Right hindlimb (tissue), 1 donor: ENCODE measurements around the gene MBD6.
"Not testable (repeated sequence)": the region's sequence is repeated elsewhere in the genome, so short reads cannot be mapped to it uniquely, and the experiment has no call there.

Experiments
- DNase-seq: peaks from one replicate; pipeline ENCODE4 v3.0.0-alpha.2; 2018

The MBD6 gene

GRCh38 chr12:57488402-57489156 is 34.0 kb upstream of the MBD6 start:
- DNase-seq, result no peak

- DNase-seq, result no peak
Observed at GRCh38 chr12:57489157-57489641, 33.4 kb upstream of the MBD6 start.

- no peak for DNase-seq
Observed at GRCh38 chr12:57490126-57490525, 32.5 kb upstream of the MBD6 start.

GRCh38 chr12:57491393-57492280 is 31.0 kb upstream of the MBD6 start:
- DNase-seq, result no peak

- DNase-seq, result not testable (repeated sequence)
Observed at GRCh38 chr12:57495051-57495701, 27.4 kb upstream of the MBD6 start.

- DNase-seq, result no peak
Observed at GRCh38 chr12:57496822-57497221, 25.8 kb upstream of the MBD6 start.

- no peak for DNase-seq
Observed at GRCh38 chr12:57497223-57498131, 25.1 kb upstream of the MBD6 start.

- peak; percentile 25 for DNase-seq
Observed at GRCh38 chr12:57498132-57498502, 24.5 kb upstream of the MBD6 start.

GRCh38 chr12:57498571-57498970 is 24.1 kb upstream of the MBD6 start:
- no peak for DNase-seq

- no peak for DNase-seq
Observed at GRCh38 chr12:57500213-57500612, 22.4 kb upstream of the MBD6 start.

- DNase-seq, result not testable (repeated sequence)
Observed at GRCh38 chr12:57502311-57502969, 20.2 kb upstream of the MBD6 start.

- not testable (repeated sequence) for DNase-seq
Observed at GRCh38 chr12:57506541-57506940, 16.1 kb upstream of the MBD6 start.

GRCh38 chr12:57507796-57508195 is 14.8 kb upstream of the MBD6 start:
- not testable (repeated sequence) for DNase-seq

GRCh38 chr12:57511161-57511560 is 11.5 kb upstream of the MBD6 start:
- DNase-seq, result no peak

- DNase-seq, result no peak
Observed at GRCh38 chr12:57511588-57512325, 10.9 kb upstream of the MBD6 start.

GRCh38 chr12:57512665-57513064 is 10.0 kb upstream of the MBD6 start:
- DNase-seq, result no peak

- DNase-seq, result no peak
Observed at GRCh38 chr12:57513266-57513665, 9.4 kb upstream of the MBD6 start.

- not testable (repeated sequence) for DNase-seq
Observed at GRCh38 chr12:57513677-57514076, 8.9 kb upstream of the MBD6 start.

GRCh38 chr12:57514246-57514645 is 8.4 kb upstream of the MBD6 start:
- DNase-seq, result not testable (repeated sequence)

- no peak for DNase-seq
Observed at GRCh38 chr12:57514720-57515407, 7.8 kb upstream of the MBD6 start.
